ENCODE data around the gene KDELR3.

GRCh38 chr22:38431266-38432010 lies 36.5 kb upstream of the KDELR3 start:
- TF ChIP-seq CTCF (IDR thresholded peaks at IDR 0.05) (no peak), ZFX (IDR thresholded peaks at IDR 0.05; ENCODE audit: borderline replicate concordance) (no peak)

Measured in 22Rv1 (cell line).